Activated CD8-positive, alpha-beta memory T cell treated with anti-CD3 and anti-CD28 coated beads, Interleukin-2, amount 10 ng/mL, durations not matched to agents 7 days and 5 days (primary cell): Measurements from ENCODE around the gene PARP1. TPM values are rescaled to one million over a fixed set of nuclear protein-coding genes. Genes with fewer than 3 reads are reported as not detected.
"Not testable (repeated sequence)": the region's sequence is repeated elsewhere in the genome, so short reads cannot be mapped to it uniquely, and the experiment has no call there.

ENCODE experiments used
- ATAC-seq: fragments of 150-1000 bp; cut with Tn5 transposase; one replicate; pipeline ENCODE4 v1.10.0; 2021; ENCODE audit warnings: moderate library complexity
- CTCF ChIA-PET: fragments of 350-600 bp; sonication (Branson Sonifier 250); formaldehyde crosslinking; loops from one replicate; lab custom pipeline; 2021; ENCODE audit warnings: antibody characterized with exemption; lab: Charles Lee
- DNase-seq: peaks from one replicate; pipeline ENCODE4 v3.0.0-alpha.2; 2020
- H3K27ac Mint-ChIP-seq: one replicate; pipeline ENCODE4 v1.8.0; 2021; ENCODE audit warnings: mild to moderate bottlenecking, mixed read lengths
- H3K27me3 Mint-ChIP-seq: one replicate; pipeline ENCODE4 v1.8.0; 2021; ENCODE audit warnings: mixed read lengths
- H3K36me3 Mint-ChIP-seq: one replicate; pipeline ENCODE4 v1.8.0; 2021; ENCODE audit warnings: mild to moderate bottlenecking, mixed read lengths
- H3K4me1 Mint-ChIP-seq: one replicate; pipeline ENCODE4 v1.8.0; 2021; ENCODE audit warnings: mixed read lengths
- H3K4me3 Mint-ChIP-seq: one replicate; pipeline ENCODE4 v1.8.0; 2021; ENCODE audit warnings: mild to moderate bottlenecking, moderate library complexity, mixed read lengths
- H3K9me3 Mint-ChIP-seq: one replicate; pipeline ENCODE4 v1.8.0; 2022; ENCODE audit warnings: low read depth, mixed read lengths
- total RNA-seq, 2 experiments: library from RNA; stranded (reverse); gene quantifications; one replicate each; pipeline ENCODE4 v1.2.3, GENCODE V29; 2021

PARP1 gene
- total RNA-seq, 2 experiments from 2014 or later = 185 to 207 TPM

GRCh38 chr1:226342656-226343055 lies 65.2 kb downstream of the PARP1 start:
- no peaks in the 10 kb centered on the region for H3K9me3 Mint-ChIP-seq
- H3K27me3 Mint-ChIP-seq = peaks cover 6% of the 10 kb centered on the region
- H3K4me1 Mint-ChIP-seq = no peaks in the 10 kb centered on the region
- CTCF ChIA-PET = no interaction called here
- peaks cover 1% of the 10 kb centered on the region for H3K36me3 Mint-ChIP-seq
- H3K4me3 Mint-ChIP-seq = no peak overlapping the region
- ATAC-seq (no peak), DNase-seq (no peak)
- H3K27ac Mint-ChIP-seq = no peak overlapping the region

GRCh38 chr1:226340111-226340510 lies 67.8 kb downstream of the PARP1 start:
- H3K27me3 Mint-ChIP-seq, H3K36me3 Mint-ChIP-seq, H3K27ac Mint-ChIP-seq, H3K4me1 Mint-ChIP-seq, DNase-seq, H3K9me3 Mint-ChIP-seq, CTCF ChIA-PET, H3K4me3 Mint-ChIP-seq, ATAC-seq: not testable (repeated sequence)

- Mint-ChIP-seq H3K36me3 (peaks cover 1% of the 10 kb centered on the region), H3K27ac (no peak overlapping the region), H3K4me1 (peaks cover 12% of the 10 kb centered on the region), H3K4me3 (no peak overlapping the region), H3K9me3 (no peaks in the 10 kb centered on the region), H3K27me3 (peaks cover 6% of the 10 kb centered on the region)
- ATAC-seq = no peak
- DNase-seq = no peak
- CTCF ChIA-PET = interaction anchor here (1.3 kb wide), 1 partner anchor 27 kb away, joined by 3 read pairs; no protein-coding TSS in a partner anchor
Measured at GRCh38 chr1:226337276-226337875, 70.5 kb downstream of the PARP1 start.

- H3K9me3 Mint-ChIP-seq = no peaks in the 10 kb centered on the region
- peaks cover 14% of the 10 kb centered on the region for H3K4me1 Mint-ChIP-seq
- H3K36me3 Mint-ChIP-seq = no peaks in the 10 kb centered on the region
- DNase-seq (no peak), ATAC-seq (no peak)
- no peak overlapping the region for H3K27ac Mint-ChIP-seq
- no peak overlapping the region for H3K4me3 Mint-ChIP-seq
- peaks cover 4% of the 10 kb centered on the region for H3K27me3 Mint-ChIP-seq
- CTCF ChIA-PET = no interaction called here
Measured at GRCh38 chr1:226335661-226336060, 72.2 kb downstream of the PARP1 start.

- peak overlapping the region; percentile 59 for H3K4me3 Mint-ChIP-seq
- no peaks in the 10 kb centered on the region for H3K9me3 Mint-ChIP-seq
- CTCF ChIA-PET = interaction anchor here (0.7 to 4.8 kb wide), 38 partner anchors 8 to 268 kb away, joined by 3 to 69 read pairs (median 4); partner anchors contain the start of genes LIN9 and PARP1
- peaks cover 20% of the 10 kb centered on the region for H3K4me1 Mint-ChIP-seq
- DNase-seq = no peak
- peak overlapping the region; percentile 29 for H3K27ac Mint-ChIP-seq
- no peaks in the 10 kb centered on the region for H3K36me3 Mint-ChIP-seq
- ATAC-seq = no peak
- peaks cover 3% of the 10 kb centered on the region for H3K27me3 Mint-ChIP-seq
Measured at GRCh38 chr1:226332947-226333346, 74.9 kb downstream of the PARP1 start.

GRCh38 chr1:226329237-226329636 lies 78.7 kb downstream of the PARP1 start:
- CTCF ChIA-PET = interaction anchor here (0.6 kb wide), 1 partner anchor 204 kb away, joined by 3 read pairs; no protein-coding TSS in a partner anchor

GRCh38 chr1:226327761-226328162 lies 80.1 kb downstream of the PARP1 start:
- Mint-ChIP-seq H3K4me1 (peaks cover 14% of the 10 kb centered on the region), H3K4me3 (no peak overlapping the region), H3K9me3 (no peaks in the 10 kb centered on the region), H3K27ac (no peak overlapping the region), H3K27me3 (peaks cover 14% of the 10 kb centered on the region), H3K36me3 (no peaks in the 10 kb centered on the region)
- ATAC-seq (no peak), DNase-seq (no peak)
- CTCF ChIA-PET = no interaction called here

More at GRCh38 chr1:226329237-226329636, 78.7 kb downstream of the PARP1 start:
- H3K36me3 Mint-ChIP-seq = no peaks in the 10 kb centered on the region
- H3K27me3 Mint-ChIP-seq = peaks cover 7% of the 10 kb centered on the region
- no peak for ATAC-seq
- no peak overlapping the region for H3K27ac Mint-ChIP-seq
- H3K4me1 Mint-ChIP-seq = peaks cover 21% of the 10 kb centered on the region
- no peak for DNase-seq
- H3K4me3 Mint-ChIP-seq = no peak overlapping the region
- no peaks in the 10 kb centered on the region for H3K9me3 Mint-ChIP-seq

- DNase-seq = no peak
- CTCF ChIA-PET = interaction anchor here (1.0 kb wide), 2 partner anchors 8 to 200 kb away, joined by 3 read pairs; no protein-coding TSS in a partner anchor
- ATAC-seq = no peak
- Mint-ChIP-seq H3K9me3 (no peaks in the 10 kb centered on the region), H3K4me3 (no peak overlapping the region), H3K36me3 (no peaks in the 10 kb centered on the region), H3K4me1 (peaks cover 8% of the 10 kb centered on the region), H3K27me3 (peaks cover 27% of the 10 kb centered on the region), H3K27ac (no peak overlapping the region)
Measured at GRCh38 chr1:226325178-226325577, 82.7 kb downstream of the PARP1 start.

GRCh38 chr1:226324479-226324878 lies 83.4 kb downstream of the PARP1 start:
- CTCF ChIA-PET = interaction anchor here (1.0 kb wide), 2 partner anchors 9 to 199 kb away, joined by 3 read pairs; no protein-coding TSS in a partner anchor
- Mint-ChIP-seq H3K27ac (no peak overlapping the region), H3K27me3 (peaks cover 27% of the 10 kb centered on the region), H3K36me3 (no peaks in the 10 kb centered on the region), H3K4me1 (peaks cover 5% of the 10 kb centered on the region), H3K4me3 (no peak overlapping the region), H3K9me3 (no peaks in the 10 kb centered on the region)
- no peak for ATAC-seq
- no peak for DNase-seq

- ATAC-seq (no peak), DNase-seq (no peak)
- H3K9me3 Mint-ChIP-seq = no peaks in the 10 kb centered on the region
- peaks cover 4% of the 10 kb centered on the region for H3K4me1 Mint-ChIP-seq
- no peaks in the 10 kb centered on the region for H3K36me3 Mint-ChIP-seq
- H3K27me3 Mint-ChIP-seq = peaks cover 36% of the 10 kb centered on the region
- H3K27ac Mint-ChIP-seq = no peak overlapping the region
- CTCF ChIA-PET = interaction anchor here (0.6 to 1.2 kb wide), 2 partner anchors 37 to 198 kb away, joined by 3 read pairs; no protein-coding TSS in a partner anchor
- no peak overlapping the region for H3K4me3 Mint-ChIP-seq
Measured at GRCh38 chr1:226322986-226323385, 84.9 kb downstream of the PARP1 start.

- CTCF ChIA-PET = interaction anchor here (0.8 kb wide), 1 partner anchor 196 kb away, joined by 3 read pairs; no protein-coding TSS in a partner anchor
Measured at GRCh38 chr1:226320930-226321329, 87.0 kb downstream of the PARP1 start.

GRCh38 chr1:226318471-226318870 lies 89.4 kb downstream of the PARP1 start:
- H3K27ac Mint-ChIP-seq = no peak overlapping the region
- no peak for ATAC-seq
- H3K4me3 Mint-ChIP-seq = no peak overlapping the region
- H3K27me3 Mint-ChIP-seq = peaks cover 56% of the 10 kb centered on the region
- no peaks in the 10 kb centered on the region for H3K4me1 Mint-ChIP-seq
- H3K36me3 Mint-ChIP-seq = no peaks in the 10 kb centered on the region
- no peaks in the 10 kb centered on the region for H3K9me3 Mint-ChIP-seq
- no peak for DNase-seq
- CTCF ChIA-PET = interaction anchor here (2.0 kb wide), 1 partner anchor 15 kb away, joined by 6 read pairs; no protein-coding TSS in a partner anchor

More at GRCh38 chr1:226320930-226321329, 87.0 kb downstream of the PARP1 start:
- DNase-seq = no peak
- Mint-ChIP-seq H3K27ac (no peak overlapping the region), H3K27me3 (peaks cover 46% of the 10 kb centered on the region), H3K4me3 (no peak overlapping the region), H3K9me3 (no peaks in the 10 kb centered on the region), H3K36me3 (no peaks in the 10 kb centered on the region), H3K4me1 (no peaks in the 10 kb centered on the region)
- ATAC-seq = no peak

- no peak overlapping the region for H3K27ac Mint-ChIP-seq
- ATAC-seq (no peak), DNase-seq (no peak)
- no peaks in the 10 kb centered on the region for H3K9me3 Mint-ChIP-seq
- CTCF ChIA-PET = interaction anchor here (1.0 kb wide), 1 partner anchor 19 kb away, joined by 3 read pairs; no protein-coding TSS in a partner anchor
- peaks cover 13% of the 10 kb centered on the region for H3K4me1 Mint-ChIP-seq
- no peak overlapping the region for H3K4me3 Mint-ChIP-seq
- no peaks in the 10 kb centered on the region for H3K36me3 Mint-ChIP-seq
- H3K27me3 Mint-ChIP-seq = peaks cover 53% of the 10 kb centered on the region
Measured at GRCh38 chr1:226314055-226314454, 93.8 kb downstream of the PARP1 start.

GRCh38 chr1:226312065-226312464 lies 95.8 kb downstream of the PARP1 start:
- CTCF ChIA-PET = no interaction called here
- DNase-seq = no peak
- no peaks in the 10 kb centered on the region for H3K36me3 Mint-ChIP-seq

More at GRCh38 chr1:226312065-226312464, 95.8 kb downstream of the PARP1 start:
- Mint-ChIP-seq H3K4me3 (no peak overlapping the region), H3K27me3 (peaks cover 42% of the 10 kb centered on the region), H3K27ac (no peak overlapping the region), H3K4me1 (peaks cover 18% of the 10 kb centered on the region), H3K9me3 (no peaks in the 10 kb centered on the region)
- ATAC-seq = no peak
